Suppressor macrophage treated with lipopolysaccharide for 4 hours (primary cell): Measurements from ENCODE around the gene KIFBP.
"Not testable (repeated sequence)": the region's sequence is repeated elsewhere in the genome, so short reads cannot be mapped to it uniquely, and the experiment has no call there.

ENCODE experiments used
- DNase-seq: peaks from one replicate; pipeline ENCODE4 v3.0.0-alpha.2; 2020

Gene KIFBP

GRCh38 chr10:69005704-69006485 is 17.3 kb downstream of the KIFBP start:
- no peak for DNase-seq

DNA sequence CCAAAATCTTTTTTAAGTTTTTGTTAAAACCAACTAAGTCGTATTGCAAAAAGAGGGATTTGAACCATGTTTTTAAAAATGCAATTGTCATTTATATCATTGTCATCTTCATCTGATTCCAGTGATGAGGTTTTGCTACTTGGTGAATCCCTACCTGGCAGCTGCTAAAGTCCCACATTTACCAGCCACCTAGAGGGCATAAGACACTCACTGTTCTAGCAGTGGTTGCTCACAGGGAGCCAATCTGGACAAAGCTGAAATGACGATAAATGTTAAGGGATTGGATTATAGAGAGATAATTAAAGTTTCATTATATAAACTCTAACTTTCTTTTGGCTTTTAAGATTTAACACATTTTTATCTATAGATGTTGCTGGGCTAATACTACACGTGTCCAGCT is 18.7 kb downstream of the KIFBP start:
- DNase-seq: no peak

- no peak for DNase-seq
Observed at GRCh38 chr10:69009360-69009759, 20.8 kb downstream of the KIFBP start.

- no peak for DNase-seq
Observed at GRCh38 chr10:69010151-69010640, 21.6 kb downstream of the KIFBP start.

- DNase-seq: peak; percentile 19
Observed at GRCh38 chr10:69012778-69013177, 24.2 kb downstream of the KIFBP start.

- DNase-seq: peak; percentile 15
Observed at GRCh38 chr10:69014171-69014570, 25.6 kb downstream of the KIFBP start.

DNA sequence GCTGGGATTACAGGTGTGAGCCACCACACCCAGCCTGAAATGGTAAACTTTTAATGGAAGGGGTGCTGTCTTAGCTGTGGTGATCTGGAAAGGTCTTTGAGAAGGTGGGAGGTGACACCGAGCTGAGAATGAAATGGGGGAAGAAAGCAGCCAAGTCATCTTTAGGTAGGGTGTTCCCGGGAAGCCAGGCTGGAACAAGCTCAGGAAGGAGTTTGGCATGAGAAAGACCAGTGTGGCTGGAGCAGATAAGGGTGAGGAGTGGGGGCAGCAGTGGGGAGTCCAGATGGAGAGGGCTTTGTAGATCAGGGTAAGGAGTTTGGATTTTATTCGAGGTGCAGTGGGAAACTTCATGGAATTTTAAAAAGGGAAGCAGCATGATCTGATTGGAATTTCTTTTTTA is 30.0 kb downstream of the KIFBP start:
- DNase-seq: no peak

- DNase-seq: no peak
Observed at GRCh38 chr10:69022611-69023010, 34.0 kb downstream of the KIFBP start.

DNA sequence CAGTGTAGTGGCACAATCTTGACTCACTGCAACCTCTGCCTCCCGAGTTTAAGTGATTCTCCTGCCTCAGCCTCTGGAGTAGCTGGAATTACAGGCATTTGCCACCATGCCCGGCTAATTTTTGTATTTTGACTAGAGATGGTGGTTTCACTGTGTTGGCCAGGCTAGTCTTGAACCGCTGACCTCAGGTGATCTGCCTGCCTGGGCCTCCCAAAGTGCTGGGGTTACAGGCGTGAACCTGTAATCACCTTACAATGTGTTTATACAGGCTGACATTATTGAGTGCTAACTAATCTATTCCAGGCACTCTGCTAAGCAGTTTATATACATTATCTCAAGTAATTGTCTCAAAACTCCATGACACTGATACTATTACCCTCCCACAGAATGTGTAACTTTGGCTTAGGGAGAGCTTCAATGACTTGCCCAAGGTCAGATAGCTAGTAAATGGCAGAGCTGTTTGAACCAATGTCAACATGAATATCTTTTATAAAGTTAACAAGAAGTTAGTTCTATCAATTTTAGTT is 36.8 kb downstream of the KIFBP start:
- no peak for DNase-seq

DNA sequence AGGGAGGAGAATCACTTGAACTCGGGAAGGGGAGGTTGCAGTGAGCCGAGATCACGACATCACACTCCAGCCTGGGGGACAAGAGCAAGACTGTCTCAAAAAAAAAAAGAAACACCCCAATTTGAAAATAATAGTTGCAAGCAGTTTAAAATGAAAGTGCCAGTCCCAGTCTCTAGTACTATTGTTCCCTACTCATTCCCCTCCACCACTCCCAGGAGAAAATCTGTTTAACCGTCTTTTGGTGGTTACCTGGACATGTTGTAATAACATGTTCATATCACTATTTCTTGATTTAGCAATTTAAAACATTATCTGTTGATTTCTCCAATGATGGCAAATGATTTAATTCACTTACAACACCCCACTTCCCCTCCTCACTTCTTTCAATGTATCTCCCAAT is 44.7 kb downstream of the KIFBP start:
- no peak for DNase-seq

- DNase-seq: no peak
Observed at GRCh38 chr10:69037489-69037888, 48.9 kb downstream of the KIFBP start.

GRCh38 chr10:69040904-69041303 is 52.3 kb downstream of the KIFBP start:
- not testable (repeated sequence) for DNase-seq

GRCh38 chr10:69042417-69042816 is 53.8 kb downstream of the KIFBP start:
- no peak for DNase-seq

DNA sequence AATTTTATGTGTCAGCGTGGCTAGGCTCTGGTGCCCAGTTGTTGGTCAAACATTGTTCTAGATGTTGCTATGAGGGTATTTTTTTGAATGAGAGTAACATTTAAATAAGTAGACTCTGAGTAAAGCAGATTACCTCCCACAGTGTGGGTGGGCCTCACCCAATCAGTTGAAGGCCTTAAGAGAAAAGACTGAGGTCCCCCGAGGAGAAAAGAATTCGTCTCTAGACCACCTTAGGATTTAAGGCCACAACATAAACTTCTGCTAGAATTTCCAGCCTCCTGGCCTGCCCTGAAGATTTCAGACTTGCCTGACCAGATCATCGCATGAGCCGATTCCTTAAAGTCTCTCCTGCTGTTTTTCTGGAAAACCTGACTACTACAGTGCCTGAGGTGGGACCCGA is 54.2 kb downstream of the KIFBP start:
- DNase-seq: no peak

- peak; percentile 41 for DNase-seq
Observed at GRCh38 chr10:69043931-69044531, 55.4 kb downstream of the KIFBP start.

GRCh38 chr10:69044546-69044945 is 55.9 kb downstream of the KIFBP start:
- peak; percentile 54 for DNase-seq

GRCh38 chr10:69045441-69046300 is 57.1 kb downstream of the KIFBP start:
- DNase-seq: peak; percentile 96

DNA sequence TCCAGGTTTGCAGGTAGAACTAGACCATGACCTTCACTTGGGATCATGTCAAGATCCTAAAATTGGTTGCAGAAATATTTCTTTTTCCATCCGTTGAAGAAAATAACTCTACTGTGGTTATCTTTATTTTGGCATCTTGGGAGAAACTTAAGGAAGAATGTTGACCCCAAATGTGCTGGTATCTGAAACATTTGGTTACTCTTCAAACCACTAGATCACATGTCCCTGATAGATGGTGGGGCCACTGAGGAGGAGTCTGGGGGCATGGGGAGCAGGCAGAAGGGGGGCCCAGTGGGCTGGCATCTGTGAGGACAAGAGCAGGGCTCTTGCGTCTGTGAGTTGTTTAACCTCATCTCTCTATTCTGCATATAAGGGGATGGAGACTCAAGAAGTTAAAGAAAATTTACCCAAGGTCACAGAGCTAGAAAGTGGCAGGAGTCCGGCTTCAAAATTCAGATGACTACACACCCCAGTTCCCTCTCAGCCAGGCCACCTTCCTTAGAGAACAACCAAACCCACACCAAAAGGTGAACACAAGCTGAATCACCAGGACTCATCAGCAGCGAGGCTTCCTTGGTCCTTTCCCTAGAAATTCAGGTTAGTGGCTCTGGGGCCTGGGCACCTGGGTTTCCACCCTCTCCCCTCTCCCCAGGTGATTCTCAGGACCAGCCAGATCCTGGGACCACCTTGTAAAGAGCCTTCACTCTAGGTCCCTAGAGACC is 58.7 kb downstream of the KIFBP start:
- DNase-seq: peak; percentile 73

GRCh38 chr10:69048103-69048502 is 59.5 kb downstream of the KIFBP start:
- peak; percentile 97 for DNase-seq

DNA sequence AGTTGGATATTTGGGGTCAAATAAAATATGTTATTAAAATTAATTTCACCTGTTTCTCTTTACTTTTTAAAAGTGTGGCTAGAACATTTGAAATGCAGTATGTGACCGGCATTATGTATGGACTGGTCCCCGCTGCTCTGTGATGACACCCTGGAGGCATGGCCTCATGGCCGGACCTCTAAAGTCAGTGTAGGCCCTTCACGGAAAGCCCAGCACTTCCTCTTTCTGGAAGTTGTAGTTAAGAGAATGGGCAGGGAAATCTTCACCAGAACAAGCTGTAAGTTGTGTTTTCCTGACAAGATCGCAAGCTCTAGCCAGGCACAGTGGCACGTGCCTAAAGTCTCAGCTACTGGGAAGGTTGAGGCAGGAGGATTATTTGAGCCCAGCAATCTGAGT is 61.0 kb downstream of the KIFBP start:
- DNase-seq: peak; percentile 95

DNA sequence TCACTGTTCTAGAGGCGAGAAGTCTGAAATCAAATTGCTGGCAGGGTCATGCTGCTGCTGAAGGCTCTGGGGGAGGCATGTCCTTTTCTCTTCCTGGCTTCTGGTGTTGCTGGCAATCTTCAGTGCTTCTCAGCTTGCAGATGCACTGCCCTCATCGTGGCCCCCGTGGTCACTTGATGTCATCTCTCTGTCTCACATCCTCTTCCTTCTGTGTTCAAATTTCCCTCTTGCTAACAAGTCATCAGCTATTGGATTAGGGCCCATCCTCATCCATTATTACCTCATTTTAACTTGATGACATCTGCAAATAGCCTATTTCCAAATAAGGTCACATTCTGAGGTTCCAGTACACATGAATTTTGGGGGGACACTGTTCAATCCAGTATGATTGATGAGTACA is 62.7 kb downstream of the KIFBP start:
- DNase-seq: peak; percentile 94

DNA sequence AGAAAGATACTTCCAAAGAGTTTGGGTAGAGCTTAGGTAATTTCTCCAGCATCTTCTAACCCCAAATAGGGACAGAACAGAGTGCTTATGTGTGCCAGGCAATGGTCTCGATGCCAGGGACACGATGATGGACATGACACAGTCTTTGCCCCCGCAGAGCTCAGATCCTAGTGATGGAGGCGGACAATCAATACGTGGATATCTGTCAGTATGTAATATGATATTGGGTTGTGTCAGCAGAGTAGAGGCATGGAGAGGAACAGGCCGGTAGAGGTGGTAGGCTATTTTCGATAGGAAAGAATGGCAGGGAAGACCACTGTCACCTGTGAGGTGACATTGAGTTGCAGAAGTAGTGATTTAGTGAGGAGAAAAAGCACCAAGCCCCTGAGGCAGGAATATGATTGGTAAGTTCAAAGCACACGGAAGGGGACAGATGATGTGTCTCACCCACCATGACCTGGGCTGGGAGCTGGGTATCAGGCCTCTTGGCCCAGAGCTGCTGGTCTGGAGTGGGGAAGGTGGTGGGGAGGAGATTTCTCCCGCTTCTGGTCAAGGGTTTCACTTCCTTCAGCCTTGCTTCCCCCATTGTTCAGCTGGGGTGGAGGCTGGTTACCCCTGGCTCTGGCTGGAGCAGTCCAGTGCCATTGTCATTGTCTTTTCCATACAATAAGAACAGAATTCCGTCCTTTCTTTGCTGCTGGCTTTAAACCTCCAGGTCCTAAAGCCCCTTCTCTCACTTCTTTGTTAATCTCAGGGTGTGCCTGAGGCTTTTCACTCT is 63.3 kb downstream of the KIFBP start:
- peak; percentile 74 for DNase-seq
